Mesenchymal stem cell (in vitro differentiated cells and primary cell): ENCODE data around the gene SLC15A1. TPM values are rescaled to one million over a fixed set of nuclear protein-coding genes. Genes with fewer than 3 reads are reported as not detected.
"Not testable (repeated sequence)": the region's sequence is repeated elsewhere in the genome, so short reads cannot be mapped to it uniquely, and the experiment has no call there.

Source experiments
- DNase-seq: peaks from one replicate; pipeline ENCODE4 v3.0.0-alpha.2; 2013
- H2AFZ ChIP-seq: one replicate; pipeline ENCODE4 v1.6.1; 2013; ENCODE audit warnings: low read depth, mild to moderate bottlenecking, control low read depth, inconsistent platforms, low read length, moderate library complexity
- H2AK5ac ChIP-seq: 2 replicates; pipeline ENCODE4 v1.6.1; 2013; ENCODE audit warnings: low read length, moderate library complexity, mild to moderate bottlenecking, inconsistent platforms; ENCODE audit not compliant: severe bottlenecking
- H2BK120ac ChIP-seq: one replicate; pipeline ENCODE4 v1.6.1; 2013; ENCODE audit warnings: low read depth, mild to moderate bottlenecking, inconsistent platforms, low read length, moderate library complexity
- H2BK12ac ChIP-seq, 2 experiments: one replicate each; pipeline ENCODE4 v1.6.1; 2013; ENCODE audit warnings: inconsistent platforms in 2 of 2, low read length in 2 of 2, mild to moderate bottlenecking in 2 of 2, moderate library complexity in 2 of 2, control low read depth in 1 of 2
- H2BK15ac ChIP-seq: one replicate; pipeline ENCODE4 v1.6.1; 2013; ENCODE audit warnings: mild to moderate bottlenecking, low read depth, inconsistent platforms; ENCODE audit not compliant: poor library complexity, severe bottlenecking
- H2BK5ac ChIP-seq: 2 replicates; pipeline ENCODE4 v1.6.1; 2013; ENCODE audit warnings: low read depth, mild to moderate bottlenecking, low read length, control low read depth, inconsistent platforms; ENCODE audit not compliant: poor library complexity, severe bottlenecking
- H3K14ac ChIP-seq, 2 experiments: one replicate each; pipeline ENCODE4 v1.6.1; 2013; ENCODE audit warnings: inconsistent platforms in 2 of 2, low read length in 2 of 2, control low read depth in 1 of 2, mild to moderate bottlenecking in 1 of 2, moderate library complexity in 1 of 2
- H3K18ac ChIP-seq, 2 experiments: one replicate each; pipeline ENCODE4 v1.6.1; 2013; ENCODE audit warnings: inconsistent platforms in 2 of 2, low read length in 2 of 2, control low read depth in 1 of 2, low read depth in 1 of 2, mild to moderate bottlenecking in 1 of 2
- H3K23ac ChIP-seq, 2 experiments: one replicate each; pipeline ENCODE4 v1.6.1; 2013; ENCODE audit warnings: inconsistent platforms in 2 of 2, low read length in 2 of 2, mild to moderate bottlenecking in 2 of 2, moderate library complexity in 2 of 2, control low read depth in 1 of 2
- H3K27ac ChIP-seq: 2 replicates; pipeline ENCODE4 v1.5.1; 2013; ENCODE audit warnings: mild to moderate bottlenecking, moderate library complexity, low read length, control low read depth, inconsistent platforms; ENCODE audit not compliant: poor library complexity, severe bottlenecking
- H3K27me3 ChIP-seq, 2 experiments: 2 replicates each; pipeline versions ENCODE4 v1.6.1 to v1.7.0; 2013; ENCODE audit warnings: low read length in 2 of 2, mild to moderate bottlenecking in 2 of 2, moderate library complexity in 2 of 2, control low read depth in 1 of 2, inconsistent platforms in 1 of 2; ENCODE audit not compliant: control insufficient read depth in 1 of 2, insufficient read depth in 1 of 2
- H3K36me3 ChIP-seq, 2 experiments: 2 replicates each; pipeline versions ENCODE4 v1.6.1 to v1.7.0; 2013; ENCODE audit warnings: low read length in 2 of 2, control low read depth in 1 of 2, inconsistent platforms in 1 of 2, low read depth in 1 of 2, mild to moderate bottlenecking in 1 of 2; ENCODE audit not compliant: insufficient read depth in 2 of 2, control insufficient read depth in 1 of 2
- H3K4ac ChIP-seq, 2 experiments: one replicate each; pipeline ENCODE4 v1.6.1; 2013; ENCODE audit warnings: inconsistent platforms in 2 of 2, low read length in 2 of 2, mild to moderate bottlenecking in 2 of 2, moderate library complexity in 2 of 2, control low read depth in 1 of 2, low read depth in 1 of 2
- H3K4me1 ChIP-seq: 2 replicates; pipeline ENCODE4 v1.6.1; 2013; ENCODE audit warnings: low read depth, low read length, control low read depth; ENCODE audit not compliant: control insufficient read depth, insufficient read depth
- H3K4me2 ChIP-seq: 2 replicates; pipeline ENCODE4 v1.6.1; 2013; ENCODE audit warnings: low read length, mild to moderate bottlenecking, inconsistent platforms; ENCODE audit not compliant: poor library complexity, severe bottlenecking
- H3K4me3 ChIP-seq, 2 experiments: 2 replicates each; pipeline versions ENCODE4 v1.5.1 to v1.7.0; 2013; ENCODE audit warnings: low read length in 2 of 2, mild to moderate bottlenecking in 2 of 2, control low read depth in 1 of 2, low read depth in 1 of 2; ENCODE audit not compliant: insufficient read depth in 1 of 2
- H3K79me1 ChIP-seq: replicated peaks from 2 replicates; pipeline ENCODE4 v1.6.1; 2013; ENCODE audit warnings: mild to moderate bottlenecking, control low read depth, low read length, inconsistent platforms; ENCODE audit not compliant: poor library complexity, severe bottlenecking
- H3K9ac ChIP-seq: 2 replicates; pipeline ENCODE4 v1.7.0; 2013; ENCODE audit warnings: mild to moderate bottlenecking, low read length, moderate library complexity
- H3K9me3 ChIP-seq: 2 replicates; pipeline ENCODE4 v1.7.0; 2013; ENCODE audit warnings: mild to moderate bottlenecking, low read length; ENCODE audit not compliant: control insufficient read depth
- H4K8ac ChIP-seq: one replicate; pipeline ENCODE4 v1.6.1; 2013; ENCODE audit warnings: inconsistent platforms, mild to moderate bottlenecking, low read length, moderate library complexity
- H4K91ac ChIP-seq: one replicate; pipeline ENCODE4 v1.6.1; 2013; ENCODE audit warnings: mild to moderate bottlenecking, low read length, inconsistent platforms
- WGBS: methylation state at CpG from one replicate; pipeline ENCODE4 v1.1.7; 2013; ENCODE audit warnings: mixed read lengths; 5-methylcytosine and 5-hydroxymethylcytosine counted together
- small RNA-seq: library from polyadenylated mRNA; stranded (forward); fragments of <200 nt; extraction: miRNeasy Mini kit (QIAGEN cat#:217004); gene quantifications from one replicate; pipeline ENCODE3, GENCODE V24; 2013; ENCODE audit warnings: low read depth

Gene SLC15A1

GRCh38 chr13:98638352-98638751 lies 114.1 kb downstream of the SLC15A1 start:
- not testable (repeated sequence) for H2BK15ac ChIP-seq, H2BK5ac ChIP-seq, H3K4ac ChIP-seq, H3K36me3 ChIP-seq, H3K27me3 ChIP-seq, H3K27ac ChIP-seq, H2BK120ac ChIP-seq, H3K4me2 ChIP-seq, H2AK5ac ChIP-seq, DNase-seq, H3K9me3 ChIP-seq, H3K23ac ChIP-seq, H2BK12ac ChIP-seq, H3K9ac ChIP-seq, H3K79me1 ChIP-seq, H4K91ac ChIP-seq, H4K8ac ChIP-seq, H3K18ac ChIP-seq, H3K4me3 ChIP-seq, H3K4me1 ChIP-seq, H2AFZ ChIP-seq, H3K14ac ChIP-seq
- WGBS, result 90% methylated on average over 7 of the region's 8 CpGs

Small RNA genes within 50 kb of the gene (small RNA-seq; reads per million reads assigned to genes)
- not detected for gene RN7SL60P
